OCI-LY1 (cell line): ENCODE measurements around the gene OMD.

Source experiments
- H2AFZ ChIP-seq: fragments of 200-600 bp; sonication (generic), shearing (Covaris generic); 2 replicates; pipeline ENCODE4 v1.6.0; 2014; ENCODE audit warnings: antibody characterized with exemption, mild to moderate bottlenecking, low read length
- H3F3A ChIP-seq: fragments of 200-600 bp; sonication (generic), shearing (Covaris generic); 2 replicates; pipeline ENCODE4 v1.6.0; 2014; ENCODE audit warnings: mild to moderate bottlenecking, antibody characterized with exemption, low read length, moderate library complexity; ENCODE audit not compliant: insufficient read depth
- H3K27ac ChIP-seq: fragments of 200-600 bp; sonication (generic); 2 replicates; pipeline ENCODE4 v1.5.1; 2014; ENCODE audit warnings: low read length, mixed run types, mild to moderate bottlenecking, low read depth; ENCODE audit not compliant: poor library complexity, severe bottlenecking
- H3K27me3 ChIP-seq: fragments of 200-600 bp; sonication (generic); 2 replicates; pipeline ENCODE4 v1.6.0; 2014; ENCODE audit warnings: antibody characterized with exemption, mild to moderate bottlenecking, low read length, moderate library complexity; ENCODE audit not compliant: insufficient read depth
- H3K36me3 ChIP-seq: fragments of 200-600 bp; sonication (generic); 2 replicates; pipeline ENCODE4 v1.6.1; 2014; ENCODE audit warnings: mild to moderate bottlenecking, antibody characterized with exemption, low read length, moderate library complexity, mixed read lengths; ENCODE audit not compliant: insufficient read depth
- H3K4me1 ChIP-seq: fragments of 200-600 bp; sonication (generic); 2 replicates; pipeline ENCODE4 v1.5.1; 2014; ENCODE audit warnings: mild to moderate bottlenecking, low read length, moderate library complexity; ENCODE audit not compliant: insufficient read depth, severe bottlenecking
- H3K4me2 ChIP-seq: fragments of 200-600 bp; sonication (generic), shearing (Covaris generic); 2 replicates; pipeline ENCODE4 v1.6.1; 2014; ENCODE audit warnings: low read length
- H3K4me3 ChIP-seq: fragments of 200-600 bp; sonication (generic); 2 replicates; pipeline ENCODE4 v1.5.1; 2014; ENCODE audit warnings: low read length, low read depth, mild to moderate bottlenecking, mixed read lengths; ENCODE audit not compliant: poor library complexity, severe bottlenecking
- H3K79me2 ChIP-seq: fragments of 200-600 bp; shearing (Covaris generic); 2 replicates; pipeline ENCODE4 v1.6.1; 2016; ENCODE audit warnings: mixed run types, low read length, mixed read lengths; ENCODE audit not compliant: insufficient read depth
- H3K9ac ChIP-seq: fragments of 200-600 bp; sonication (generic), shearing (Covaris generic); 2 replicates; pipeline ENCODE4 v1.6.1; 2014; ENCODE audit warnings: mild to moderate bottlenecking, low read length, mixed read lengths
- H3K9me2 ChIP-seq: fragments of 200-600 bp; sonication (generic), shearing (Covaris generic); 2 replicates; pipeline ENCODE4 v1.6.1; 2014; ENCODE audit warnings: low read depth, mild to moderate bottlenecking, low read length, mixed read lengths
- H3K9me3 ChIP-seq: fragments of 200-600 bp; shearing (Covaris generic); 2 replicates; pipeline ENCODE4 v1.6.1; 2014; ENCODE audit warnings: low read length, mixed read lengths
- H4K20me1 ChIP-seq: fragments of 200-600 bp; sonication (generic), shearing (Covaris generic); 2 replicates; pipeline ENCODE4 v1.6.0; 2016; ENCODE audit warnings: mild to moderate bottlenecking, low read length; ENCODE audit not compliant: insufficient read depth
- EZH2 ChIP-seq: fragments of 200-600 bp; sonication (generic), shearing (Covaris generic); IDR thresholded peaks from 2 replicates; pipeline ENCODE4 v1.8.0; 2017; ENCODE audit warnings: borderline replicate concordance, mixed run types, mild to moderate bottlenecking, antibody characterized with exemption, low read length, moderate library complexity, mixed read lengths
- TF ChIP-seq, protein P1 (sequence below): fragments of 200-600 bp; sonication (generic), shearing (Covaris generic); IDR thresholded peaks from 2 replicates; pipeline ENCODE4 v1.5.1; 2017; ENCODE audit warnings: mild to moderate bottlenecking, antibody characterized with exemption, low read length, moderate library complexity, mixed read lengths

The OMD gene

DNA sequence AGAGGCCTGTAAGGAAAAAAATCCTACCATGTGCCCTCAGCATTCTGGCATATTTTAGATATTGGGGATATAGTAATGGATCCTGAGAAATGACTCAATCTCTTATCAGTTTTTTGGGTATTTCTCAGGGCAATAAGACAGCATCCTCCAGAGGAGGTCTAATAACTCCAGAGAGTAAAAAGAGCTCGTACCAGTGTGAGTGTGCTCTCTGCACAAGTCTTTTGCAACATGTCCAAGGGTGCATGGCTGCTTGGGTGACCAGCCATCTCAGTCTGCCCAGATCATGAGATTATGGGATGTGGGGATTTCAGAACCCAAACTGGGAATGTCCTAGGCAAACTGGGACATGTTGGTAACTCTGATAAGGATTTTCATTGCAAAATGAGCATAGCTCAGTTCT lies 42.8 kb upstream of the OMD start:
- Histone ChIP-seq H4K20me1 (no peaks in the 10 kb centered on the region), H3K4me1 (no peaks in the 10 kb centered on the region), H3K4me2 (no peak overlapping the region), H3F3A (no peaks in the 10 kb centered on the region), H2AFZ (no peak overlapping the region), H3K9me2 (no peaks in the 10 kb centered on the region), H3K79me2 (no peaks in the 10 kb centered on the region), H3K4me3 (no peak overlapping the region), H3K9ac (no peak overlapping the region), H3K27me3 (no peaks in the 10 kb centered on the region), H3K36me3 (no peaks in the 10 kb centered on the region), H3K9me3 (no peaks in the 10 kb centered on the region), H3K27ac (no peak overlapping the region)
- TF ChIP-seq EZH2, result no peak
- TF ChIP-seq, protein P1, sequence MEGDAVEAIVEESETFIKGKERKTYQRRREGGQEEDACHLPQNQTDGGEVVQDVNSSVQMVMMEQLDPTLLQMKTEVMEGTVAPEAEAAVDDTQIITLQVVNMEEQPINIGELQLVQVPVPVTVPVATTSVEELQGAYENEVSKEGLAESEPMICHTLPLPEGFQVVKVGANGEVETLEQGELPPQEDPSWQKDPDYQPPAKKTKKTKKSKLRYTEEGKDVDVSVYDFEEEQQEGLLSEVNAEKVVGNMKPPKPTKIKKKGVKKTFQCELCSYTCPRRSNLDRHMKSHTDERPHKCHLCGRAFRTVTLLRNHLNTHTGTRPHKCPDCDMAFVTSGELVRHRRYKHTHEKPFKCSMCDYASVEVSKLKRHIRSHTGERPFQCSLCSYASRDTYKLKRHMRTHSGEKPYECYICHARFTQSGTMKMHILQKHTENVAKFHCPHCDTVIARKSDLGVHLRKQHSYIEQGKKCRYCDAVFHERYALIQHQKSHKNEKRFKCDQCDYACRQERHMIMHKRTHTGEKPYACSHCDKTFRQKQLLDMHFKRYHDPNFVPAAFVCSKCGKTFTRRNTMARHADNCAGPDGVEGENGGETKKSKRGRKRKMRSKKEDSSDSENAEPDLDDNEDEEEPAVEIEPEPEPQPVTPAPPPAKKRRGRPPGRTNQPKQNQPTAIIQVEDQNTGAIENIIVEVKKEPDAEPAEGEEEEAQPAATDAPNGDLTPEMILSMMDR, result no peak

DNA sequence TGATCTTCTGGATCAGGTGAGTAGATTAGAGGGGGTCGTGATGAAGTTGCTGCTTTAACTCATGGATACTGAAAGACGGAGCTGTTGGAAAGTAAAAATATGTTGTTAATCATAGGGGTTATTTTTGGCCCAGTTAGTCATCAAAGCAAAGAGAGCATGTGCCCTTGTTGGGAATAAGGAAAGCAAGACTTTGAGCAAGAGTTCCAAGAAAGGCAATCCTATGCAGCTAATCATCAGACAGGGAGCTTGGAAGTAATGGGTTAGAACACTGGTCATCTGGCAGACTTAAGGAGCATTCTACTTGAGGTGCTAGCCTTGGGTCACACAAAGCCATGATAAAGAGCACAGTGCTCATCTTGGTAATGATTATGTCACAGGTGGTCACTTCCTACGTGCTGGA lies 39.7 kb upstream of the OMD start:
- no peak overlapping the region for H3K4me2 ChIP-seq
- H3K27me3 ChIP-seq, result no peaks in the 10 kb centered on the region
- no peak overlapping the region for H3K9ac ChIP-seq
- no peaks in the 10 kb centered on the region for H3F3A ChIP-seq
- H3K36me3 ChIP-seq, result no peaks in the 10 kb centered on the region
- H3K4me3 ChIP-seq, result no peak overlapping the region
- no peaks in the 10 kb centered on the region for H4K20me1 ChIP-seq
- TF ChIP-seq EZH2, result no peak
- no peaks in the 10 kb centered on the region for H3K9me3 ChIP-seq
- H3K4me1 ChIP-seq, result no peaks in the 10 kb centered on the region
- H2AFZ ChIP-seq, result no peak overlapping the region
- no peak overlapping the region for H3K27ac ChIP-seq
- H3K9me2 ChIP-seq, result no peaks in the 10 kb centered on the region
- no peaks in the 10 kb centered on the region for H3K79me2 ChIP-seq

DNA sequence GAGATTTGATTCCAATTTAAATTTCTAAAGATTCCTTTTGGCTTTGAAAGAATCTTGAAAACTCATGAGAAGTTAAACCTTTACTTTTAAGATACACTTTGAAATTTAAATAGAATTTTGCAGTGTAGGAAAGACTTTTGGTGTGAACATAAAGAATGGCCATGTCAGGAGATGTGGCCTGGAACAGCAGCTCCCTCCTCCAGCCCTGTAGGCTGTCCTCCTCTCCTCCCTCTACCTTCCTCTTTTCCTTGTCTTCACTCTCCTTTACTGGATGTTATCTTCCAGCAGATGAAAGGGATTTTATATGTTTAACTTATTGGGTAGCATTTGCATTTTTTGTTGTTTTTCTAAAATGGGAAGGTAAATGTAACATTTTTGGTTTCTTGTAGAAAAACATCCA lies 39.1 kb upstream of the OMD start:
- Histone ChIP-seq H3K9me3 (no peaks in the 10 kb centered on the region), H2AFZ (no peak overlapping the region), H3F3A (no peaks in the 10 kb centered on the region), H3K27me3 (no peaks in the 10 kb centered on the region), H3K4me1 (no peaks in the 10 kb centered on the region), H3K9me2 (no peaks in the 10 kb centered on the region), H4K20me1 (no peaks in the 10 kb centered on the region), H3K4me3 (no peak overlapping the region), H3K36me3 (no peaks in the 10 kb centered on the region), H3K4me2 (no peak overlapping the region), H3K27ac (no peak overlapping the region), H3K79me2 (no peaks in the 10 kb centered on the region), H3K9ac (no peak overlapping the region)
- TF ChIP-seq EZH2, result no peak
- TF ChIP-seq, protein P1, result no peak

DNA sequence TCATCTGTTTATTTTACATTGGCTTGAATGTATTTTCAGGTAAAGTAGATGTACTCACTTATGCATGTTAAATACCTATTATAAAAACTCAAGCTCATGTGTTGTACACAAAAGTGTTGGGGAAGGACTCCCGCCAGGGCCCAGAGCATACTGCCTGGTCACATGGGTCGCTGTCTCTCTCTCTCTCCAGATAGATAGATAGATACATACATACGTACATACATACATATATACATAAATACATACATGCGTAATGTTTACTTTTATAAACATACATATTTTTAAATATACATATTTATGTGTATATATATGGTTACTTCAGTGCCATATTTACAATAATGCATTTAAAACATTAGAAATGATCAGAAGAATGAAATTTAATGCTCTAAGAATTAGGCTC lies 33.3 kb upstream of the OMD start:
- no peaks in the 10 kb centered on the region for H3F3A ChIP-seq
- TF ChIP-seq EZH2, result no peak
- TF ChIP-seq, protein P1, result no peak
- H3K4me1 ChIP-seq, result no peaks in the 10 kb centered on the region
- H3K79me2 ChIP-seq, result no peaks in the 10 kb centered on the region
- H3K4me2 ChIP-seq, result no peak overlapping the region
- H3K36me3 ChIP-seq, result no peaks in the 10 kb centered on the region
- no peaks in the 10 kb centered on the region for H3K27me3 ChIP-seq
- no peak overlapping the region for H2AFZ ChIP-seq
- H3K9me2 ChIP-seq, result no peaks in the 10 kb centered on the region
- H4K20me1 ChIP-seq, result no peaks in the 10 kb centered on the region
- H3K27ac ChIP-seq, result no peak overlapping the region
- H3K4me3 ChIP-seq, result no peak overlapping the region
- no peaks in the 10 kb centered on the region for H3K9me3 ChIP-seq
- H3K9ac ChIP-seq, result no peak overlapping the region
